GM06990 (cell line): ENCODE data around the gene PDIA2.

ENCODE experiments used
- DNase-seq: peaks from one replicate; pipeline ENCODE4 v3.0.0-alpha.2; 2011; ENCODE audit not compliant: insufficient read length; ENCODE audit errors: extremely low read depth
- H3K27me3 ChIP-seq: replicated peaks from 2 replicates; pipeline ENCODE4 v1.6.0; 2011; ENCODE audit warnings: low read length; ENCODE audit not compliant: control insufficient read depth, insufficient read depth
- H3K36me3 ChIP-seq: 2 replicates; pipeline ENCODE4 v1.5.1; 2011; ENCODE audit warnings: low read length; ENCODE audit not compliant: control insufficient read depth, insufficient read depth
- H3K4me3 ChIP-seq: replicated peaks from 2 replicates; pipeline ENCODE4 v1.5.1; 2011; ENCODE audit warnings: low read depth, mild to moderate bottlenecking, control low read depth, low read length
- TF ChIP-seq, protein P1 (sequence below): IDR thresholded peaks from 2 replicates; pipeline ENCODE4 v1.5.1; 2011; ENCODE audit warnings: low read length, control low read depth, mild to moderate bottlenecking, inconsistent platforms; ENCODE audit not compliant: insufficient read depth, poor library complexity, severe bottlenecking

The PDIA2 gene

DNA sequence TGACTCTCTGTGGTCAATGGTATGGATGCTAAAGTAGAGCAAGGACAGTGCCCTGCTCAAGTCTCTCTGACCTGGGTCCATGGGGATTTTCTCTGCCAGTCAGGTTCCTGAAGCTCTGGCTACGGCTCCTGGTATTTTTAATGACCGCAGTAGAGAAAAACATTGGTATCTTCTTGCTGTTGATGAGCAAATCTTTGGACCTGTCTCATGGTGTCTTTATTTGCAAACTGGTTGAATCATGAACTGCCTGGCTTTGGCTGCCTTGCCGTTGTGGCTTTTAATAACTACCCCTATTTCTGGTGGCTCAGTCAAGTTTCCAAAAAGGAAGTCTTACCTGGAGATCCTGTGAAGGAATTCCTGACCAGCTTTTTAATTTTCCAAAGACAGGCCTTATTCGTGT lies 39.6 kb upstream of the PDIA2 start:
- H3K4me3 ChIP-seq, result no peak overlapping the region
- DNase-seq, result no peak
- TF ChIP-seq, protein P1, sequence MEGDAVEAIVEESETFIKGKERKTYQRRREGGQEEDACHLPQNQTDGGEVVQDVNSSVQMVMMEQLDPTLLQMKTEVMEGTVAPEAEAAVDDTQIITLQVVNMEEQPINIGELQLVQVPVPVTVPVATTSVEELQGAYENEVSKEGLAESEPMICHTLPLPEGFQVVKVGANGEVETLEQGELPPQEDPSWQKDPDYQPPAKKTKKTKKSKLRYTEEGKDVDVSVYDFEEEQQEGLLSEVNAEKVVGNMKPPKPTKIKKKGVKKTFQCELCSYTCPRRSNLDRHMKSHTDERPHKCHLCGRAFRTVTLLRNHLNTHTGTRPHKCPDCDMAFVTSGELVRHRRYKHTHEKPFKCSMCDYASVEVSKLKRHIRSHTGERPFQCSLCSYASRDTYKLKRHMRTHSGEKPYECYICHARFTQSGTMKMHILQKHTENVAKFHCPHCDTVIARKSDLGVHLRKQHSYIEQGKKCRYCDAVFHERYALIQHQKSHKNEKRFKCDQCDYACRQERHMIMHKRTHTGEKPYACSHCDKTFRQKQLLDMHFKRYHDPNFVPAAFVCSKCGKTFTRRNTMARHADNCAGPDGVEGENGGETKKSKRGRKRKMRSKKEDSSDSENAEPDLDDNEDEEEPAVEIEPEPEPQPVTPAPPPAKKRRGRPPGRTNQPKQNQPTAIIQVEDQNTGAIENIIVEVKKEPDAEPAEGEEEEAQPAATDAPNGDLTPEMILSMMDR, result no peak

DNA sequence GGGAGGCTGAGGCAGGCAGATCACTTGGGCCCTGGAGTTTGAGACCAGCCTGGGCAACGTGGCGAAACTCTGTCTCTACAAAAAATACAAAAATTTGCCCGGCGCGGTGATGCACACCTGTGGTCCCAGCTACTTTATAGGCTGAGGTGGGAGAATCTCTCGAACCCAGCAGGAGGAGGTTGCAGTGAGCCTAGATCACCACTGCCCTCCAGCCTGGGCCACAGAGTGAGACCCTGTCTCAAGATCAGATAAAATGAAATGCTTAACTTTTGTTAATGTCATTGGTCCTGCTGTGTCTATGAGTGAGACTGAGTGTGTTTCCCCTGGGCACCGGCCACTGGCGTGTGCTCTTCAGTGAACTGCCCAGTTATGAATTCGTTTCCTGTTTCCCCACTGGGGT lies 37.9 kb upstream of the PDIA2 start:
- H3K4me3 ChIP-seq, result no peak overlapping the region
- no peaks in the 10 kb centered on the region for H3K27me3 ChIP-seq
- no peak for DNase-seq
- H3K36me3 ChIP-seq, result no peaks in the 10 kb centered on the region; the same call in 1 of the 2 replicates
- TF ChIP-seq, protein P1, result no peak

More for the DNA sequence above, 39.6 kb upstream of the PDIA2 start:
- H3K27me3 ChIP-seq, result no peaks in the 10 kb centered on the region
- no peaks in the 10 kb centered on the region; the same call in 1 of the 2 replicates for H3K36me3 ChIP-seq

DNA sequence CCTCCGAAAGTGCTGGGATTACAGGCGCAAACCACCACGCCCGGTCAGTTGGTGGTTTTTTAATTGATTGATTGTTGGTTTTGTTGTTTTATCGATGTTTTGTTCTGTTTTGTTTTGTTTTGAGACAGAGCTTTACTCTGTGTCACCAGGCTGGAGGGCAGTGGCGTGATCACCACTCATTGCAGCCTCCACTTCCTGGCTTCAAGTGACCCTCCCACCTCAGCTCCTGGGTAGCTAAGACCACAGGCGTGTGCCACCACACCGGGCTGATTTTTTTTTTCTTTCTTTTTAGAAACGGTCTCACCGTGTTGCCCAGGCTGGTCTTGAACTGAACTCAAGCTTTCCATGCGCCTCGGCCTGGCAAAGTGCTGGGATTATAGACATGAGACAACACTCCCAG lies 35.9 kb upstream of the PDIA2 start:
- no peaks in the 10 kb centered on the region; the same call in 1 of the 2 replicates for H3K36me3 ChIP-seq
- DNase-seq, result no peak
- H3K4me3 ChIP-seq, result no peak overlapping the region
- TF ChIP-seq, protein P1, result no peak
- no peaks in the 10 kb centered on the region for H3K27me3 ChIP-seq

DNA sequence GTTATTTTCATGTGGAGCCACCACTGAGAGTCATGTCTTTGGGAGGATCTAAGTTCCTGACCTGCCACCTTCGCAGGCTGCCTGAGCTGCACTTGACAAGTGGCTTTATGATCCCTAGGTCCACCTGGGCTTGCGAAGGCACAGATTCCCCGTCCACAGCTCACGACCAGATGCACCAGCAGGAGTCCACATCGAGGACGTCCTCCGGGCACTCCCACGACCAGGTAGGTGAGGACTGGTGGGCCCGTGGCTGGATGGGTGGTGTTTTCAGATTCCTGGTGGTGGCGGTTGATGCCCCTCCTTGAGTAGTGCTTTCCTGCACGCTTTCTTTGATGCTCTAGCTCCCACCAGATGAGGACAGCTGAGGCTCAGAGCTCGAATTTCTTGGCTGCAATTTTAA lies 33.5 kb upstream of the PDIA2 start:
- no peak for DNase-seq
- TF ChIP-seq, protein P1, result no peak
- H3K4me3 ChIP-seq, result no peak overlapping the region
- H3K36me3 ChIP-seq, result peaks cover 3% of the 10 kb centered on the region
- no peaks in the 10 kb centered on the region for H3K27me3 ChIP-seq

DNA sequence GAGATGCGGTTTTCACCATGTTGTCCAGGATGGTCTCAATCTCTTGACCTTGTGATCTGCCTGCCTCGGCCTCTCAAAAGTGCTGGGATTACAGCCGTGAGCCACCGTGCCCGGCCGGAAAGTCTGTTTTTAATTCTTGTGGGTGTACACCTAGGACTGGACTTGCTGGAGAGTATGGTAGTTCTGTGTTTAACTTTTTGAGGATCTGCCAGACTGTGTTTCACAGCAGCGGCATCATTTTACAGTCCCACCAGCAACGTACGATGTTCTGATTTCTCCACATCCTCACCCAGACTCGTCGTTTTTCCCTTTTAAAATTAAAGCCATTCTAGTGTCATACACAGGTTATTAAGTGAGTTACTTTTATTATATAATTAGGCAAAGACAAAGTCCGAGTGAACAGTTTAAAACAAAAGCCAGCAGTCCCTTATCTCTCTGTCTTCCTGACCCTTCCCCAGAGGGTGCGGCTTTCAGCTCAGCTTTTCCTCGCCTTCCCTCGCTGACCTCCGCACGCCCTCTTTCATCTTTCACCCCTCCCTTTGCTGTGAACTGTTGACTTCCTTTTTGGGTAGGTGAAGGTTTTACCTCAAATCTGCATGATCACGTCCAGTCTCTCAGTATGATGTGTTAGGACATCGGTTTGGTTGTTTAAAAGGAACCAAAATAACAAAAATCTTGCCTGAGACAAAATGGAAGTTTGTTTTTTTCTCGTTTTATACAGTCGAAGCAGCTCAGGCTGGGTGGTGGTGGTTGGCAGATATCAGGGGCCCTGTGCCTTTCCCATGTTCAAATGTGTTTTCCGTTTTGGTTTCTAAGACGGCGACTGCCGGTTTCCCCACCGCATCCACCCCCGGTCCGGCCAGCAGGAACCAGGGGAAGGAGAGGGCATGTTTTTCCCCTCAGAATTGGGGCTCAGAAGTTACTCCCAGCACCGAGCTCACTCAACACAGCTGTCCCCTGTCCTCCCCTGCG lies 30.3 kb upstream of the PDIA2 start:
- no peaks in the 10 kb centered on the region for H3K27me3 ChIP-seq
- TF ChIP-seq, protein P1, result no peak
- H3K4me3 ChIP-seq, result no peak overlapping the region
- H3K36me3 ChIP-seq, result peaks cover 5% of the 10 kb centered on the region
- no peak for DNase-seq
